Measurements from ENCODE around the gene PPIB.

The PPIB gene

GRCh38 chr15:64161688-64162477 is 939 bp downstream of the PPIB start:
- DNase-seq (ENCODE audit: low read depth, low spot score): no peak
- peak overlapping the region; percentile 81 for H3K27ac ChIP-seq

DNA sequence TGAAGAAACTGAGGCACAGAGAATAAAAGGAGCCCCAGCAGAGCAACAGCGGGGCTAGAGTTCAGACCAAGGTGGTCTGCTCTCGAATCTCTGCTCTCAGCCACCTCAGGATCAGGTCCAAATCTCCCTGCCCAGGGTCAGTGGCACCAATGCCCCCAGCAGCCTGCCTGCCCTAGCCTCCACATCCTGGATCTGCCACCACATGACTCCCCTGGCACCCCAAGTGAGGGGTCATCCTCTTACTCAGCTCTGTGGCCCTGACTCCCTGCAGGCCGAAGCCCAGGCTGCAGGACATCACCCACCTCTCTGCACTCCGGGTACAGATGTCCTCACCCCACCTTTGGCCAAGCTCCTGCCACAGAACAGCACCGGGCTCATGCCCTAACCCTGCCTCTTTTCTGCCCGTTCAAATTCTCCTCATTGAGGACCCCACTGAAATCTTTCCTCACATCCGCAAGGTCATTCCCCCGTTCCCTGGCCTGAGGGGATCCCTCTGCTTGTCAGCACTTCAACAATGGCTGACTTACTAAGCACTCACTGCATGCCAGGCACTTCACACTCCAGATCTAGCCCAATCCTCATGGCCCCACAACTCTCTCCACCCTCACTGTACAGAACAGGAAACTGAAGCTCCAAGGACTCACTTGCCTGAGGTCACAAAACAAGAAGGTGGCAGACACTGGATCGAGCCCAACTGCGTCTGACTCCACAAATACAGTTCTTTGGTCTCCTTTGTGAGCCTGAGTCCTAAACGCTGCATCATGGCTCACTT is 4.3 kb downstream of the PPIB start:
- no peak overlapping the region for H3K27ac ChIP-seq
- DNase-seq (ENCODE audit: low read depth, low spot score): no peak

- no peak for DNase-seq (ENCODE audit: low read depth, low spot score)
- H3K27ac ChIP-seq: no peak overlapping the region
These were observed 5.2 kb downstream of the PPIB start for GRCh38 chr15:64157599-64158125.

DNA sequence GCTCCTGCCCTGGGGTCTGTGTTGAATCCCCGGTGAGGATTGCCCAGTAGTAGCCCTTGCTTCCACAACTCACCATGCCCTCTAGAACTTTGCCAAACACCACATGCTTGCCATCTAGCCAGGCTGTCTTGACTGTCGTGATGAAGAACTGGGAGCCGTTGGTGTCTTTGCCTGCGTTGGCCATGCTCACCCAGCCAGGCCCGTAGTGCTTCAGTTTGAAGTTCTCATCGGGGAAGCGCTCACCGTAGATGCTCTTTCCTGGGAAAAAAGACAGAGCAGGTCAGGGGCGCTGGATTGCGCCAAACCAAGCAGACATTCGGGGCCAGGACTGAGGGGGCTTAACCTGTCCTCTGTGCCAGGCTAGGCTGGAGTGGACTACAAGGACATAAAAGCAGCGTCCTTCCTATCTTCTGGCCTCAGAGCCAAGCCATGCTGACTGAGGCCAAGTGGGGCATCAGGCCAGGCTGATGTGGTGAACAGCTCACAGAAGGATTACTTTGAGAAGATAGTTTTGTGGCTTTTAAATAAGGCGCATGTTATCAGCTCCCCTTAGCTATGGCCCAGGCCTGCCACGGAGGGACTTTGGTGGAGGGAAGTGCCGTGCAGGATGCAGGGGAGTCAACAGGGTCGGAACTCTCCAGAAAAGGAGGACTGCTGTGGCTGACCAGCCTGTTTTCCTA is 6.0 kb downstream of the PPIB start:
- no peak overlapping the region for H3K27ac ChIP-seq
- no peak for DNase-seq (ENCODE audit: low read depth, low spot score)

GRCh38 chr15:64155802-64156651 is 6.8 kb downstream of the PPIB start:
- H3K27ac ChIP-seq: no peak overlapping the region
- no peak for DNase-seq (ENCODE audit: low read depth, low spot score)

- peak; percentile 39 for DNase-seq (ENCODE audit: low read depth, low spot score)
- H3K27ac ChIP-seq: peak overlapping the region; percentile 36
These were observed 9.1 kb downstream of the PPIB start for GRCh38 chr15:64153480-64154367.

- H3K27ac ChIP-seq: no peak overlapping the region
- no peak for DNase-seq (ENCODE audit: low read depth, low spot score)
These were observed 10.1 kb downstream of the PPIB start for GRCh38 chr15:64152507-64153387.

DNA sequence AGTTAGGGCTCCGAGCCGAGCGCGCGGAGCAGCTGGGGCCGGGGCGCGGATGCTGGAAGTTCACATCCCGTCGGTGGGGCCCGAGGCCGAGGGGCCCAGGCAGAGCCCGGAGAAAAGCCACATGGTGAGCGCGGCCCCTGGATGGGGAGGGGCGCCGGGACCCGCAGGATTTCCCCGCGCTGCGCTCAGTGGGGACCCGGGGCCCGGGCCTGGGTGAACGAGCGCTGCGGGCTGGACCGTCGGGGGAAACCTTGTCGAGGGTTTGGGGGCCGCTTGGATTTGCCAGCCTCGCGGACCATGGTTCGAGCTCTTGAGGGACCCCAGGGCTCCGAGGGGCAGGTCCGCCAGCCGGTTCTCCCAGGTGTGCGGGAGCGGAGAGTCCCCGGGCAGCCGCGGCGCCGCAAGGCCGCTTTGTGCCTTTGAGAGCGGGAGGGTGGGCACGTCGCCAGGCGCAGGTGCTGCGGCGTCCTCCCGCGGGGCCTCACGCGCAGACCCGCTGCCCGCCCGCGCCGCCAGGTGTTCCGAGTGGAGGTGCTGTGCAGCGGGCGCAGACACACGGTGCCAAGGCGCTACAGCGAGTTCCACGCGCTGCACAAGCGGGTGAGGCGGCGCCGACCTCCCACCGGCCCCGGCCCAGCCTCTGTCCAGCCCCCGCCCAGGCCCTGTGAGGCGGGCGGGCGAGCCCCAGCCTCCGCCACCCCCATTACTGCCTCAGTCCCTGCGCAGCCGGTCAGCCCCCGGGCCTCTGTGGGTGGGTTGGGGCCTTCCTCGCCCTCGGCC is 10.9 kb downstream of the PPIB start, which contains the start of gene SNX22:
Gene SNX22 (plus strand): TSS at position 5 of the 780 bp plus-strand sequence. CDS start 45 bp downstream, at position 50.
- H3K27ac ChIP-seq: no peak within 1 kb of the TSS
- DNase-seq (ENCODE audit: low read depth, low spot score): no peak

GRCh38 chr15:64149893-64150578 is 12.8 kb downstream of the PPIB start:
- no peak overlapping the region for H3K27ac ChIP-seq
- DNase-seq (ENCODE audit: low read depth, low spot score): no peak

GRCh38 chr15:64149424-64149823 is 13.4 kb downstream of the PPIB start:
- DNase-seq (ENCODE audit: low read depth, low spot score): no peak
- H3K27ac ChIP-seq: no peak overlapping the region

- DNase-seq (ENCODE audit: low read depth, low spot score): no peak
- no peak overlapping the region for H3K27ac ChIP-seq
These were observed 14.2 kb downstream of the PPIB start for GRCh38 chr15:64148581-64148980.

GRCh38 chr15:64148168-64148567 is 14.7 kb downstream of the PPIB start:
- DNase-seq (ENCODE audit: low read depth, low spot score): no peak
- H3K27ac ChIP-seq: no peak overlapping the region

- no peak for DNase-seq (ENCODE audit: low read depth, low spot score)
- H3K27ac ChIP-seq: no peak overlapping the region
These were observed 15.7 kb downstream of the PPIB start for GRCh38 chr15:64146885-64147681.

DNA sequence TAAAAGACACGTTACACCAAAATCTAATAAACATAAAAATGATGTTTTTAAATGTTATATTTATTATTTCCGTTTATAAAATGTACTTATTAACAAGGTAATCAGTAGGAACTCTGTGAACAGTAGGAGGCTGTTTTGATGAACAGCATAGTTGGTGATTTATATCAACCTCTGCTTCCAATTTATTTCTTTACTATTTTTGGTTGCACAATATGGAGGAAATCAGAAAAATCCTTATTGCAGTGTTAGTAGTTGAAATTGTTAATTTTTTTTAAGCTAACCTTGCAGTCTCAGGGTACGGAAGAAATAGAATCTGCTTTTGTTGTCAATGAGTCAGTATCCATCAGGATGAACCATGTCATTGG is 16.3 kb downstream of the PPIB start:
- H3K27ac ChIP-seq: no peak overlapping the region
- DNase-seq (ENCODE audit: low read depth, low spot score): no peak

DNA sequence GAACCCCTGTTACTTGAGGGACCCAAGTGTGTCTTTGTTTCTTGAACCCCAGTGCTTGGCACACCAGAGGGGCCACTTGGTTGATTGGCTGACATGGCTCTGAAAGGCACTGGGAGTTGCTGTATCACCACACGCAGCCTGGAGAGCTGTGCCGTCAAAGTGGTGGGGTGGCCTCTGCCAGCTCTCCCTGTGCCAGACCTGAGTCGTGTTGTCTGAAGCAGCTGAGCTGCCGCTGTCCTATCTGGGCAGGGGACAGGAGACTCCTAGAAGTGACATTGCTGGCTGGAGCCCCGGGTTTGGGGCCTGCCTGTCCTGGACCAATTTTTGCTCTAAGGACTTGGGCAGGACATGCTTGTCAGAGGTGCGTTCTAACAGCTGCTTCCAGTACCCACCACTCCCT is 16.8 kb downstream of the PPIB start:
- DNase-seq (ENCODE audit: low read depth, low spot score): no peak
- H3K27ac ChIP-seq: no peak overlapping the region

Measured in epithelial cell of prostate (primary cell).